Glomerular endothelial cell (primary cell): ENCODE data around the gene ANK3. TPM values are rescaled to one million over a fixed set of nuclear protein-coding genes. Genes with fewer than 3 reads are reported as not detected.

ENCODE experiments used
- DNase-seq: peaks from one replicate; pipeline ENCODE4 v3.0.0-alpha.2; 2011; ENCODE audit warnings: low read depth, low spot score; ENCODE audit errors: extremely low read depth
- total RNA-seq: library from RNA; depleted of rRNA; stranded (reverse); fragments of >200 nt; gene quantifications from 2 replicates; pipeline ENCODE4 v1.2.3, GENCODE V29; 2015

The ANK3 gene
- 7.9 and 12.9 TPM in 2 replicates for total RNA-seq

- DNase-seq: no peak
Observed at GRCh38 chr10:60389413-60390025, at the start of gene ANK3. Gene ANK3, minus strand, starts transcription at chr10:60389875. Its CDS starts 337 bp downstream, at chr10:60389538.

GRCh38 chr10:60434418-60435046, 44.9 kb upstream of the ANK3 start:
- DNase-seq: no peak

GRCh38 chr10:60433684-60434083, 44.0 kb upstream of the ANK3 start:
- no peak for DNase-seq

DNA sequence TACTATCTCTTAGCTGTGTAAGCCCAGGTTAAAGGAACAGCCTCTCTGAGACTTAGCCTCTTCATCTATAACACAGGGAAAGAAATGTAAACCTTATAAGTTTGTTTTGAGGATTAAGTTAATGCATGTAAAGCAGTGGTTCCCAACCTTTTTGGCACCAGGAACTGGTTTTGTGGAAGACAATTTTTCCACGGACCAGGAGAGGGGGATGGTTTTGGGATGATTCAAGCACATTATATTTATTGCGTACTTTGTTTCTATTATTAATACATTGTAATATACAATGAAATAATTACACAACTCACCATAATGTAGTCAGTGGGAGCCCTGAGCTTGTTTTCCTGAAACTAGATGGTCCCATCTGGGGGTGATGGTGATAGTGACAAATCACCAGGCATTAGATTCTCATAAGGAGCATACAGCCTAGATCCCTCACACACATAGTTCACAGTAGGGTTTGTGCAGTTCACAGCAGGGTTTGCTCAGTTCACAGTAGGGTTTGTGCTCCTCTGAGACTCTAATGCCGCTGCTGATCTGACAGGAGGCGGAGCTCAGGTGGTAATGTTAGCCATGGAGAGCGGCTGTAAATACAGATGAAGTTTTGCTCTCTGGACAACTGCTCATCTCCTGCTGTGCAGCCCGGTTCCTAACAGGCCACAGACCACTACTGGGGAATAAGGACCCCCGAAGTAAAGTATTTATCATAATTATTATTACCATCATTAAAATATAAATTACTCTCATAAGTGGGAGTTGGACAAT, 41.3 kb upstream of the ANK3 start:
- no peak for DNase-seq

GRCh38 chr10:60430017-60430416, 40.3 kb upstream of the ANK3 start:
- no peak for DNase-seq

DNA sequence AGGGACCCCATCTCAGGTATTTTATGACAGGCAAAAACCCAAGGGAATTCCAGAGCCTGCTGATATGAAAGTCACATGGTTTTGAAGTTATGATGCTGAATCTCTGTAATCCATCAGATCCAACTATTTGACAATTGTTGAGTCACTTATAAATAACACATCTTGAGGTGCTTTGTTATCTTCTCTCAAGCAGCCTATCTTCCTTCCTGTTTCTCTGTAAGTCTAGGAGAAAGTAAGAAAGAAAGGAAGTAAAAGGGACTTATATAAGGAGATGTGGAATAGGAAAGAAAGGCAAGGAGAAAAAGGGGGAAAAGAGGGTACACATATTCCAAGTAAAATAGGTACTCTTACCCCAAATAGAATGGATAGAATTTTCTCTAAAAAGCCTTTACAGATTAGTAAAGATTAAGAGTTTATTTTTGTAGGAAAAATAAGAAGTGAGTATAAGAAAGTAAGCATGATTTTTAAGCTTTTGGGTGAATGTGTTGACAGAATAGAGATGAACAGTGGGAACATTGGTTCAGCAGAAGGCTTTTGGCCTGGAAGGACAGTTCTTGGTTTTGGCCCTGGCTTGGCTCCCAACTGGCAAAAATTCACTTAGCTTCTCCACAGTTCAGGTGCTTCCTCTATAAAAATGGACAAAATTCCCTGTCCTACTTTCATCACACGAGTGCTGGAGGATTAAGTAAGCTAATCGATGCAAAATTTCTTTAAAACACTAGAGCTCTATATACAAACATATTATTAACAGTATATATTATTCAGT, 39.6 kb upstream of the ANK3 start:
- DNase-seq: no peak

DNA sequence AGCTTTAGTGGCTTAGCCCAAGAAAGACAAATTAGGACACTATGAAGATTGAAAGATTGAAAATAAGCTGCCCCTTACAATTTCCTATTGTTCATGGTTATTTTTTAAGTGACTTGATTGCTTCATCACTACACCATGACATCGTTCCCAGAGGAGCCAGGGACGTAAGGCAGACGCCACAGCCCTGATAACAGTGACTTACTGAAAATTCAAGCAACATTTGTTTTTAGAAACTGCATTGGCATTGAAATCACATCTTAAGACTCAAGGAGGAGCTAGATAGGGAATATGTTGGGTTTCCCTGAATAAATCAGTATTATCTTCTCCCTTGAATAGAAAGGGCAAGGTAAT, 38.7 kb upstream of the ANK3 start:
- DNase-seq: no peak

- no peak for DNase-seq
Observed at GRCh38 chr10:60427709-60428386, 38.2 kb upstream of the ANK3 start.

DNA sequence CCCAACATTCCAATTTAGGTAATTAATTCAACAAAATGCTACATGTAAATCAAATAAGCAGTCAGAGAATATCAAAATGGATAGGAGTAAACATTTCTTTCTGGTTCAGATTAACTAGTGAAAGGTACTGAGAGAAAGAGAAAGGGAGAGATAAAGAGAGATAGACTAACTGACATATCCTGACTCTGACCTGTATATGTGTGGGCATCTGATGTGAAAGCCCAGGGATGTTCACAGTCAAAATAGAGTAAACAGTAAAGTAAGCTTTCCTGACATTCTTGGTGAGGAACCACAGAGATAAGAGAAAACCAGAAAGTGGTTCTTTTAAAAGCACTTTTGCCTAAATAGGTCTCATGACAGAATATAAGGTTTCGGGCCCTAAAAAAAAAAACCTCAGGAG, 37.5 kb upstream of the ANK3 start:
- DNase-seq: no peak

GRCh38 chr10:60426425-60426824, 36.8 kb upstream of the ANK3 start:
- no peak for DNase-seq

DNA sequence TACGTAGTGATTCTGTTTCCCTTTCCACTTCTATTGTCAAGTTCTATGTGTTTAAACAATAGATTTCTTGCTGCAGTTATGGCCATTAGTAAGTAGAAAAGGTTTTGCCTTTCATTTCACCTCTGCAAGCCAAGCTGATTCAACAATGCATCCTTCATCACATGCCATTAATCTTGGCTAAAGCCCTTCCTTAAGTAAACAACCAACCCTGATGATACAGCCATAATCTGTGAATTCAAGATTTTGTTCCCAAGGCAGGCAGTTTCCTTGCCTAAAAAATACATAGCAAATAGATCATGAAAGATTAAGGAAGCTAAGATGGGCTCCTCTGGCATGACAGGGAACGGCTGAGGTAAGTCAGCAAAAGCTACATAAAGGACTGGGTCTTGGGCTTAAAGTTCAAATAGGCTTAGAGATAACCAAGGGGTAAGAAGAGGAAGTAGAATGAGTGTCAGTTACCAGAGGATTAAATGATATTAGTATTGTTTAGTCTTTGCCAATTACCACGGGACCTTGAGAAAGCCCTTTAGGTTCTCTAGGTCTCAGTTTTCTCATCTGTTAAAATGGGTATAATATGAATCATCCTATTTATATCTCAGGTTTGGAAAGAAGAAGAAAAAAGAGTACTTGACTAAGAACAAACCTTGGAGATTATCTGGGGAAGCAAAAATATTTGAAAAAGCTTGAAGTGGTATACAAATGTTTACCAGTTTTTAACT, 35.9 kb upstream of the ANK3 start:
- DNase-seq: peak; percentile 82

GRCh38 chr10:60424971-60425370, 35.3 kb upstream of the ANK3 start:
- no peak for DNase-seq

- DNase-seq: no peak
Observed at GRCh38 chr10:60423920-60424319, 34.2 kb upstream of the ANK3 start.

DNA sequence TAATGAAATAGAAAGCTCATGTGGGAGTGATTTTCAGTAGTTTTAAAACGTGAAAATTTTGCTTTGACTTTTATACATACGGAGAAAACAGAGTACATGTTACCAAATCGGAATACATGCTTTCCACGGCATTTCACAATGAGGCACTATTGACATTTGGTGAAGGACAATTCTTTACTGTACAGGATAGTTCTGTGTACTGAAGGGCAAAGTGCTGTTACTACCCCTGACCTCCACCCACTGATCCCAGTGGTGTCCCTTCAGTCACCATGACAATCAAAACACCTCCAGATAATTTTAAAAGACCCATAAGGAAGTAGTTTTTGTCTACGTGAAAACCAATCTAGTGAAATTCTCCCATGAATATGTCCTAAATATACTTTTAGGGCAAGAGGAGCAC, 33.1 kb upstream of the ANK3 start:
- no peak for DNase-seq

DNA sequence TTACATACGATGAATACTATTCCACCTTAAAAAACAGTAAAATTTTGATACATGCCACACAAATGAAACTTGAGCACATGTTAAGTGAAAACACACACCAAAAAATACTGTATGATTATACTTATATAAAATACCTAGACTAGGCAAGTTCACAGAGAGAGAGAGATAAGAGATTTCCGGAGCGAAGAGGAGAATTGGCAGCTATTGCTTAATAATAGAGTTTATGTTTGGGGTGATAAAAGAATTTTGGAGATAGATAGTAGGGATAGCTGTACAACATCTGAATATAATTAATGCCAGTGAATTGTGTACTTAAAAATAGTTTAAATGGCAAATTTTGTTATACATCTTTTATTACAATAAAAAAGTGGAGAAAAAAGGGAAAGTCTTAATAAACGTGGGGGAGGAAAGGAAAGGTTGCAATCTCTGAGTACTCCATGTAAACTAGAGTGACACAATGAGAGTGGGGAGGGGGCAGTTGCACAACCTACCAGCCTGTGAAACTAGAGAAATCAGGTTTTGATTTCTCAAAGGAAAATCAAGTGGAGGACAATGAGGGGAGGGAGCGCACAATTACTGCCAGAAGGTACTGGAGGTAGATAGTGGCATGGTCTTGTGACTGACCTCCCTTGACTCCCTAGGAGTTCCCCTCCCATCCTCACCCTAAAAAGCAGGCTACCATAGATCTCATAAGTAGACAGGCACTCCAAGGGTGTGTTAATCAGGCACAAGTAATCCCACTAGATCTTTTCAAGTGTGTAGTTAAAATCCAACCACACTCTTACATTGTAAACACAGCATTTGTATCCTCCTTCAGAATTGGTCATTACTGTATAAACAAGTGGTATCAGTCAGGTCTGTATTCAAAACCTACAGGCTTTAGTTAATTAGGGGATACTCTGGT, 31.6 kb upstream of the ANK3 start:
- DNase-seq: no peak

DNA sequence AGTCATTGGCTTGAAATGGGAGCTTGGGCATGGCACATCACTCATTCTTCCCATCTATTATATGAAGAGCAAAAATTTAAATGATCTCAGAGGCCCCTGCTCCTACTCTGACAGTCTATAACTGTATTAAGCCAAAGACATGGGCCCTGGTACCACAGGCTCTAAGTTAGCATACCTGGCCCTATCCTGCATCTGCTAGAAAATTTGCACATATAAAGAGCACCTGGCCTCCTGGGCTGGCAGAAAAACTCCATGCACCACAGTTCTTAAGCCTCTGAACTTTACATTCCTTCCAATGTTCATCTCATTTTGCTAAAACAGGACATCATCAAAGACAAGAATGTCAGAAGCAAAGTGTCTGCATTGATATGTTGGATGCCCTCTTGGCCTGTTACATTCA, 29.6 kb upstream of the ANK3 start:
- DNase-seq: no peak

GRCh38 chr10:60417901-60418300, 28.2 kb upstream of the ANK3 start:
- no peak for DNase-seq

GRCh38 chr10:60417024-60417423, 27.3 kb upstream of the ANK3 start:
- no peak for DNase-seq

- DNase-seq: peak; percentile 66
Observed at GRCh38 chr10:60414877-60415585, 25.4 kb upstream of the ANK3 start.
